DND-41 (cell line): ENCODE measurements around the gene DCHS1.

Source experiments
- ATAC-seq: fragments of 200-7000 bp; cut with Tn5 transposase; 3 replicates; pipeline ENCODE4 v1.9.1; 2021; ENCODE audit warnings: low read depth; ENCODE audit not compliant: insufficient read depth
- DNase-seq: peaks from one replicate; pipeline ENCODE4 v3.0.0-alpha.2; 2020
- H2AFZ ChIP-seq: 2 replicates; pipeline ENCODE4 v1.6.0; 2012; ENCODE audit warnings: low read depth, low read length
- H3K27ac ChIP-seq: 2 replicates; pipeline ENCODE4 v1.5.1; 2012; ENCODE audit warnings: low read length, inconsistent platforms
- H3K27me3 ChIP-seq: fragments of 200-600 bp; sonication (generic); 2 replicates; pipeline ENCODE4 v1.6.0; 2012; ENCODE audit warnings: low read length, mild to moderate bottlenecking, inconsistent platforms; ENCODE audit not compliant: insufficient read depth, poor library complexity
- H3K36me3 ChIP-seq: 2 replicates; pipeline ENCODE4 v1.5.1; 2012; ENCODE audit warnings: low read length, inconsistent platforms; ENCODE audit not compliant: insufficient read depth
- H3K4me1 ChIP-seq: 2 replicates; pipeline ENCODE4 v1.5.1; 2012; ENCODE audit warnings: mild to moderate bottlenecking, low read length; ENCODE audit not compliant: insufficient read depth
- H3K4me2 ChIP-seq: 2 replicates; pipeline ENCODE4 v1.6.0; 2012; ENCODE audit warnings: mild to moderate bottlenecking, moderate library complexity, low read length, inconsistent platforms; ENCODE audit not compliant: insufficient read depth
- H3K4me3 ChIP-seq, 2 experiments: fragments of 200-600 bp in 1 of 2; shearing (Covaris generic) in 1 of 2; 2 replicates each; pipeline ENCODE4 v1.5.1; 2012 to 2016; ENCODE audit warnings: inconsistent platforms in 2 of 2, low read length in 2 of 2, mild to moderate bottlenecking in 2 of 2, low read depth in 1 of 2, moderate library complexity in 1 of 2
- H3K79me2 ChIP-seq: 2 replicates; pipeline ENCODE4 v1.6.0; 2012; ENCODE audit warnings: low read length, inconsistent platforms; ENCODE audit not compliant: insufficient read depth
- H3K9ac ChIP-seq: 2 replicates; pipeline ENCODE4 v1.6.0; 2012; ENCODE audit warnings: low read depth, mild to moderate bottlenecking, inconsistent platforms, low read length, moderate library complexity
- H3K9me3 ChIP-seq: 2 replicates; pipeline ENCODE4 v1.5.1; 2012; ENCODE audit warnings: low read length, moderate library complexity, mild to moderate bottlenecking, inconsistent platforms; ENCODE audit not compliant: insufficient read depth, severe bottlenecking
- H4K20me1 ChIP-seq: 2 replicates; pipeline ENCODE4 v1.6.0; 2012; ENCODE audit warnings: low read length; ENCODE audit not compliant: insufficient read depth
- CTCF ChIP-seq: IDR thresholded peaks from 2 replicates; pipeline ENCODE4 v1.5.1; 2012; ENCODE audit warnings: borderline replicate concordance, low read length, moderate library complexity, mild to moderate bottlenecking; ENCODE audit not compliant: poor library complexity, severe bottlenecking; ENCODE audit errors: extremely low read depth
- EZH2 ChIP-seq: IDR thresholded peaks from 3 replicates; pipeline ENCODE4 v1.6.1; 2012; ENCODE audit warnings: borderline replicate concordance, low read depth, mild to moderate bottlenecking, moderate library complexity, low read length, inconsistent platforms; ENCODE audit not compliant: severe bottlenecking

DCHS1 gene

DNA sequence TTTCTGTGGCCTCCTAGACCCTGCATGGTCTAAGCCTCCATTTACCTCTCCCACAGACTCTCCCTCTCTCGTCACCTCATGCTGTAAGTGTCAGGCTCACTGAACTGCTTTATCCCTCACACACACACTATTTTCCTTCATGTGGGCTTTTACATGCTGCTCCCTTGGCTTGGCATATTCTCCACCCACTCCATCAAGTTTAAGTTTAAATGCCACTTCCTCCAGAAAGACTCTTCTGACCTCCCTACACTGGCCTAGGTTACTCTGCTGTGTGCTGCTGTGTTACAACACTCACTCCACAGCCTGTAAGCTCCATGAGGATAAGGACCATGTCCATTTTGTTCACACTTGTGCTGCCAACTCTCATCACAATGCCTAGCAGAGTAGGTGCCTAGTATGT, 2.5 kb downstream of the DCHS1 start:
- H3K79me2 ChIP-seq, result no peaks in the 10 kb centered on the region
- H2AFZ ChIP-seq, result no peak overlapping the region
- TF ChIP-seq EZH2 (no peak), CTCF (no peak)
- DNase-seq, result no peak
- no peak overlapping the region for H3K4me2 ChIP-seq
- no peak overlapping the region for H3K27ac ChIP-seq
- H4K20me1 ChIP-seq, result no peaks in the 10 kb centered on the region
- no peak for ATAC-seq
- H3K4me1 ChIP-seq, result no peaks in the 10 kb centered on the region
- H3K9ac ChIP-seq, result no peak overlapping the region
- no peak overlapping the region for H3K4me3 ChIP-seq
- no peaks in the 10 kb centered on the region for H3K9me3 ChIP-seq
- no peaks in the 10 kb centered on the region for H3K36me3 ChIP-seq
- H3K27me3 ChIP-seq, result peaks cover 5% of the 10 kb centered on the region

DNA sequence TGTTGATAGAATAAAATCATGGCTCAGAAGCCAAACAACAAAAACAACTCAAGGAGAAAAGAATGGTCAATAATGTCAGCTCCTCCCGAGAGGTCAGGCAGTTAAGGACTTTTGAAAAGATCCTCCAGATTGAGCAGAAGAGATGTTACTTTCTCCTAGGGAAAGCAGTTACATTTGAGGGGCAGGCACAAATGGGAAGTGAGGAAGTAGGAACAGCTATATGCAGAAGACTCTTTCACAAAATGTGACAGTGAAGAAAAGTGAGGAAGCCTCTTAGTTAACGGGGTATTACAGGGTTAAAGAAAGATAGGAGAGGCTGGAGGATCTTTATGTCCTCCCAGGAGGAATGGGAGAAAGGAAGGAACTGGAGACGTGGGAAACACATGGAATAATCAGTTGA, 3.4 kb downstream of the DCHS1 start:
- Histone ChIP-seq H3K27ac (no peak overlapping the region), H3K9ac (no peak overlapping the region), H3K4me3 (no peak overlapping the region), H2AFZ (no peak overlapping the region), H3K36me3 (no peaks in the 10 kb centered on the region), H4K20me1 (no peaks in the 10 kb centered on the region), H3K4me2 (no peak overlapping the region), H3K9me3 (no peaks in the 10 kb centered on the region), H3K79me2 (no peaks in the 10 kb centered on the region), H3K4me1 (no peaks in the 10 kb centered on the region), H3K27me3 (peaks cover 5% of the 10 kb centered on the region)
- DNase-seq (no peak), ATAC-seq (no peak)
- no peak for TF ChIP-seq EZH2
- no peak for TF ChIP-seq CTCF

DNA sequence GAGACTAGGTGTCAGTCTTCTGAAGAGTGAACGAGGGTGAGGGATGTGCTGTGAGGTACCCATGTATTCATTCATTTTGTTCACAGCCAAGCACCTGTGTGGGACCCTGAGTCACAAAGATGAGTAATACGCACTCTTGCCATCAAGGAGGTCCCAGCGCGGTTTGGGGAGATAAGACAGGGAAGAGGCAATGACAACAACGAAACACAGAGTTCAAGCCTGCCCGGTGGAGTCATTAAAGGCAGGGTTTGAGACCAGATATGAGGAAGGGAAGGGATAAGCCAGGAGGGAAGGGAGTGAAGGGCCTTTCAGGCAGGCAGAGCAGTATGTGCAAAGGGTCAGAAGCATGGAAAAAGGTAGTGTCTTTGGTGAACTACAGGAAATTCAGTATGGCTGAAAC, 4.6 kb downstream of the DCHS1 start:
- H3K36me3 ChIP-seq, result no peaks in the 10 kb centered on the region
- H3K4me1 ChIP-seq, result peaks cover 5% of the 10 kb centered on the region
- no peak overlapping the region for H3K9ac ChIP-seq
- no peak overlapping the region for H3K4me2 ChIP-seq
- no peak overlapping the region for H3K4me3 ChIP-seq
- DNase-seq (no peak), ATAC-seq (no peak)
- H2AFZ ChIP-seq, result no peak overlapping the region
- no peaks in the 10 kb centered on the region for H4K20me1 ChIP-seq
- H3K27ac ChIP-seq, result no peak overlapping the region
- peaks cover 5% of the 10 kb centered on the region for H3K27me3 ChIP-seq
- no peaks in the 10 kb centered on the region for H3K9me3 ChIP-seq
- H3K79me2 ChIP-seq, result no peaks in the 10 kb centered on the region
- no peak for TF ChIP-seq EZH2
- TF ChIP-seq CTCF, result no peak

DNA sequence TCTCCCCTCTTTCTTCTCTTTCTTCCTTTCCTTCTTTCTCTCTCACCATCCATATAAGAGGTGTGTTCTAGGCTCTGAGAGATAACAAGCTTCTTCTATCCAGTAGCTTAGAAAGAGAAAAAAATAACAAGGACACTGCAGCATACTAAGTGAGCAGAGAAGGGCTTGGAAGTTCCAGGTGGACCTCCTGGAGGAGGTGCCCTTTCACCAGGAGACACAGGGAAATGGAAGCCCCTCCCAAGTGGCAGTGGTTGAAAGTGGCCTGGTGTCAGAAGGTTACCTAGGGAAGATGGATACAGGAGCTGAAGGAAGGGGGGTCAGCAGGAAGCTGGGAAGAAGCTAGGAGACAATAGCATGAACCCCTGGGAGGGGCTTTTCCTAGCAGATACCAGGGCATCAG, 5.5 kb downstream of the DCHS1 start:
- Histone ChIP-seq H3K9ac (no peak overlapping the region), H3K27me3 (peaks cover 5% of the 10 kb centered on the region), H3K36me3 (no peaks in the 10 kb centered on the region), H3K4me1 (peaks cover 5% of the 10 kb centered on the region), H2AFZ (no peak overlapping the region), H3K4me2 (no peak overlapping the region), H4K20me1 (no peaks in the 10 kb centered on the region), H3K27ac (no peak overlapping the region), H3K79me2 (no peaks in the 10 kb centered on the region), H3K9me3 (no peaks in the 10 kb centered on the region), H3K4me3 (no peak overlapping the region)
- TF ChIP-seq EZH2 (no peak), CTCF (no peak)
- no peak for ATAC-seq
- DNase-seq, result no peak
